NCI-H446 treated with DMSO at 0.1 percent for 48 hours (cell line): ENCODE measurements around the gene ZNF816.
"Not testable (repeated sequence)": the region's sequence is repeated elsewhere in the genome, so short reads cannot be mapped to it uniquely, and the experiment has no call there.

Source experiments
- DNase-seq: peaks from one replicate; lab custom pipeline; 2025; lab: John Stamatoyannopoulos, UW

ZNF816 gene

DNA sequence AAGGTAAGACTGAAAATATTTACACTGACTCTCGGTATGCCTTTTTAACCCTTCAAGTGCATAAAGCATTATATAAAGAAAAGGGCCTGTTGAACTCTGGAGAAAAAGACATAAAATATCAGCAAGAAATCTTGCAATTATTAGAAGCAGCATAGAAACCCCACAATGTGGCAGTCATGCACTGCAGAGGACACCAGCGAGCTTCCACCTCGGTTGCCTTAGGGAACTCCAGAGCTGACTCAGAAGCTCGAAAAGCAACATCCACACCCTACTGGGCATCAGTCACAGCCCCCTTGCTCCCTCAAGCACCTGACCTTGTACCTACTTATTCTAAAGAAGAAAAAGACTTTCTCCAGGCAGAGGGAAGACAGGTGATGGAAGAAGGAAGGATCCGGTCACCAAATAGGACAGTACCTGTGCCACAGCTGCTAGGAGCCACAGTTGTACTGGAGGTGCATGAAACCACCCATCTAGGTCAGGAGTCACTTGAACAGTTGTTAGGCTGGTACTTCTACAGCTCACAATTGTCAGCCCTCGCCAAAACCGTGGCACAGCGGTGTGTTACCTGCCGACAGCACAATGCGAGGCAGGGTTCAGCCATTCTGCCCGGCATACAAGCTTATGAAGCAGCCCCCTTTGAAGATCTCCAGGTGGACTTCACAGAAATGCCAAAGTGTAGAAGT is 2.9 kb downstream of the ZNF816 start:
- no peak for DNase-seq

DNA sequence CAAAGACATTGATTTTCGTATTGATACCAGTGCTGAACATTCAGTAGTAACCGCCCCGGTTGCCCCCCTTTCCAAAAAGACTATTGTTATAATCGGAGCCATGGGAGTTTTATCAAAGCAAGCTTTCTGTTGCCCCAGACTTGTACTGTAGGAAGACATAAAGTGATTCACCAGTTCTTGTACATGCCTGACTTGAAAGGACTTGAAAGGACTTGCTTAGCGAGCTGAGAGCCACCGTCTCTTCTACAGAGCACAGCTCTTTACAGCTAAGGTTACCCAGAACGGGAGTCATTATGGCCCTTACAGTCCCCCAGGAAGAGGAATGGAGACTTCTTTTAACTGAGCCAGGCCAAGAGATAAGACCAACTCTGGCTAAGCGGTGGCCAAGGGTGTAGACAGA is 5.1 kb downstream of the ZNF816 start:
- DNase-seq: no peak

DNA sequence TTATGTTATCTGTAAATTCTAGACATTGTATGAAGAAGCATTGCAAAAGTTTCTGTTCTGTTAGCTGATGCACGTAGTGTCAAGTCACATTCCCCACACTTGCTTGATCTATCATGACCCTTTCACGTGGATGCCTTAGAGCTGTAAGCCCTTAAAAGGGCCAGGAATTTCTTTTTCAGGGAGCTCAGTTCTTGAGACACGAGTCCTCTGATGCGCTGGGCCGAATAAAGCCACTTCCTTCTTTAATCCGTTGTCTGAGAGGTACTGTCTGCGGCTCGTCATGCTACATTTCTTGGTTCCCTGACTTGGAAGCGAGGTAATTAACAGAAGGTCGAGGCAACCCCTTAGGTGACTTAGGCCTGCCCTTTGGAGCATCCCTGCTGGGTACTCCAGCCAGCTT is 5.8 kb downstream of the ZNF816 start:
- no peak for DNase-seq

DNA sequence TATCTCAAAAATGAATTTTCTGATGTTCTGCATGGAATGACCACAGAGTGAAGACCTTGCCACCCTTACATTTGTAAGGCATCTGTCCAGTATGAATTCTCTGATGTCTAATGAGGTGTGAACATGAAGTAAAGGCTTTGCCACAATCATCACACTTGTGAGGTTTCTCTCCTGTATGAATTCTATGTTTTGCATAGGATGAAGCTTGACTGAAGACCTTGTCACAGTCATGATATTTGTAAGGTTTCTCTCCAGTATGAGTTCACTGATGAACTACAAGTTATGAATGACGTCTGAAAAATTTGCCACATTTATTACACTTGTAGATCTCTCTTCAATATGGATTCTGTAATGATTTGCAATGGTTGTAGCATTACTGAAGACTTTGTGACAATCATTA is 13.3 kb downstream of the ZNF816 start:
- no peak for DNase-seq

DNA sequence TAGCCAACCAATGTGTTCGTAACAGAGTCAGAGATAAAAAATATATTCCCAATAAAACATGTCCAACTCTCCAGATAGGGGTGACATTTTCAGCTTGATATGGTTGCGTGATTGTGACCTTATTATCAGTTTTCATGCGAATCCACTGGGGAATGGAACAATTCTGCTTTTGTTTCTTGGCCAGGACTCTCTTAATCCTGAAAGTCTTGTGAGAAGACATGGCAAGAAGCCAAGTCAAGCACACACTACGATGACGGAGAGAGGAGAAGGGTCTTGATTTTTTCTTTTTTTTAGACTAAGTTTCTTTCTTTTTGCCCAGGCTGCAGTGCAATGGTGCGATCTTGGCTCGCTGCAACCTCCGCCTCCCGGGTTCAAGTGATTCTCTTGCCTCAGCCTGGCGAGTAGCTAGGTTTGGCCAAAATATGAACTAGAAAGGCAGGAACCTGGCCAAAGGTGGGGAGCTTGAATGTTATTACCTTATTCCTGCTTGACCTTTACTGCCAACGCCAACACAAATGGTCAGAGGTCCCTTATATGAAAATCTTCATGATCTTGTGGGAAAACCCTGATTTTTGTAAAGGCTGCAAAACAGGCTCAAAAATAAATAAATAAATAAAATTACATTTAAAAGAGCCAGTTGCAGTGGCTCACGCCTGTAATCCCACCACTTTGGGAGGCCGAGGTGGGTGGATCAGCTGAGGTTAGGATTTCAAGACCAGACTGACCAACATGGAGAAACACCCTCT is 14.5 kb downstream of the ZNF816 start:
- DNase-seq: no peak

DNA sequence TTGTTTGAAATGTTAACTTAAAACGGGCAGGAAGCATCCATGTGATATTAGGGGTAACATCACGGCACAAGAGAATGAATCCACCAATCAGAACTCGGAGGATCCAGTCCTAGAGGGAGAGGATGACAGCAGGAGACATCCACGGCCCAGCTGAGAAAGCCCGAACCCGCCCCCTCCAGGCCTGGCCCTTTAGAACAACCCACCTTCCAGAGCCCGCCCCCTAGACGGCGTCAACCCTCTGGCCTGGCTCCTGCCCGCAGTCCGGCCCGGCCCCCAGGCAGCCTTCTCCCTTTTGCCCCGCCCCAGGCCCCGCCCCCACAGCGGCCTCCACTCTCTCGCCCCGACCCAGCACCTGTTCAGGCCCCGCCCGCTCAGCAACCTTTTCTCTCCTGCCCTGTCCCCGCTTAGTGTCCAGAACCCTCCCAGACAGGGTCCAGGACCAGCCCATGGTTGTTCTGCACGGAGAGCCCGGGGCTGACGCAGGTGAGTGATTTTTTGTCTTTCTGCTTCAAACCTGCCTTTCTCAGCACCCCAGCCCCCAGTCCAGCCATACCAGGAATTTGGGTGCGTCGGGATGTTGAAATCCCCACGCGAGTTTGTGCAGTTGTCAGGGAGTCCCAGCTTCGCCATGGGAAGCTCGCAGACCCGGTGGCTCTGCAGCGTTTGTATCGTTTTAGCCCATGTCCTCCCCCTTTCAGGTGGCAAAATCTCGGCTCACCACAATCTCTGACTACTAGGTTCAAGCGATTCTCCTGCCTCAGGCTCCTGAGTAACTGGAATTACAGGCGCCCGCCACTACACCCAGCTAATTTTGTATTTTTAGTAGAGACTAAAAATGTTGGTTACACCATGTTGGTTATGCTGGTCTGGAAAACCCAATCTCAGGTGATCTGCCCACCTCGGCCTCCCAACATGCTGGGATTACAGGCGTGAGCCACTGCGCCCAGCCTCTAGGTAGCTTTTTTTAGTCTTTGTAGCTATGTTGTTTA is 16.1 kb downstream of the ZNF816 start:
- DNase-seq: no peak

DNA sequence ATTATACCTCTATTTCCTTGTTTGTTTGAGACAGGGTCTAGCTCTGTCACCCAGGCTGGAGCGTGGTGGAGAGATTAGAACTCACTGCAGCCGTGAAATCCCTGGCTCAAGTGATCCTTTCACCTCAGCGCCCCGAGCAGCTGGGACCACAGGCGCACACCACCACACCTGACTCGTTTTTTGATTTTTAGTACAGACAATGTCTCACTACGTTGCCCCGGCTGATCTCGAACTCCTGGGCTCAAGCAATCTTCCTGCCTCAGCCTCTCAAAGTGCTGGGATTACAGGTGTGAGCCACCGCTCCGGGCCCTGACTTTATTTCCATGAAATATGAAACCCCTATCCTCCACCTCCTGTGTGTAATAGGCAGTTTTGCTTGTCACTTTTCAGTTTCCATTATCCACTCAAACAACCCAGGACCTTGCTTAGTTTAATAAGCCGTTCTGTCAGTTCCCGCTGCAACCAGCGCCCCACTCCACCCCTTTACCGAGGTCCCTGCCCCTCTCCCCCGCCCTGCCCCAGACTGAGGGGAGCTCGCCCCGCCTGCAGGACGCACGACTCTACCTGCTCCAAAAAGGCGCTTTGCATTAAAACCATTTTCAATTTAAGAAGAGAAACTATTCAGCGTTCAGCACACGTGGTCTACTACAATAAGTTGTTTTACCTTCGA is 16.9 kb downstream of the ZNF816 start:
- no peak for DNase-seq

DNA sequence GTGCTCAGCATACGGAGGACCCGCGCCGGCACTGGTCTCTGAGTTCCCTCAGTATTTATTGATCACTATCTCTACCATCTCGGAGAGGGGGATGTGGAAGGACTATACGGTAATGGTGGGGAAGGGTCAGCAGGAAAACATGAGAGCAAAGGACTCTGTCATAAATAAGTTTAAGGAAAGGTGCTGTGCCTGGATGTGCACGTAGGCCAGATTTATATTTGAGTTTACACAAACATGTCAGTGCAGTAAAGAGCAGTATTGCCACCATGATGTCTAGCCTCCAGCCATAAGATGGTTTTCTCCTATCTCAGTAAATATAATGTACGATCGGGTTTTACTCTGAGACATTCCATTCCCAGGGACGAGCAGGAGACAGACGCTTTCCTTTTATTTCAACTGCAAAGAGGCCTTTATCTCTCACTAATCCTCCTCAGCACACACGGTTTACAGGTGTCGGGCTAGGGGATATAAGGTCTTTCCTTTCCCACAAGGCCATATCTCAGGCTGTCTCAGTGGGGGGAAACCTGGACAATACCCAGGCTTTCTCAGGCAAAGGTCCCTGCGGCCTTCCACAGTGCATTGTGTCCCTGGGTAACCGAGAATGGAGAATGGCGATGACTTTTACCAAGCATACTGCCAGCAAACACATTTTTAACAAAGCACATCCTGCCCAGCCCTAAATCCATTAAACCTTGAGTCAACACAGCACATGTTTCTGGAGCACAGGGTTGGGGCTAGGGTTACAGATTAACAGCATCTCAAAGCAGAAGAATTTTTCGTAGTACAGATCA is 17.8 kb downstream of the ZNF816 start:
- DNase-seq: not testable (repeated sequence)

DNA sequence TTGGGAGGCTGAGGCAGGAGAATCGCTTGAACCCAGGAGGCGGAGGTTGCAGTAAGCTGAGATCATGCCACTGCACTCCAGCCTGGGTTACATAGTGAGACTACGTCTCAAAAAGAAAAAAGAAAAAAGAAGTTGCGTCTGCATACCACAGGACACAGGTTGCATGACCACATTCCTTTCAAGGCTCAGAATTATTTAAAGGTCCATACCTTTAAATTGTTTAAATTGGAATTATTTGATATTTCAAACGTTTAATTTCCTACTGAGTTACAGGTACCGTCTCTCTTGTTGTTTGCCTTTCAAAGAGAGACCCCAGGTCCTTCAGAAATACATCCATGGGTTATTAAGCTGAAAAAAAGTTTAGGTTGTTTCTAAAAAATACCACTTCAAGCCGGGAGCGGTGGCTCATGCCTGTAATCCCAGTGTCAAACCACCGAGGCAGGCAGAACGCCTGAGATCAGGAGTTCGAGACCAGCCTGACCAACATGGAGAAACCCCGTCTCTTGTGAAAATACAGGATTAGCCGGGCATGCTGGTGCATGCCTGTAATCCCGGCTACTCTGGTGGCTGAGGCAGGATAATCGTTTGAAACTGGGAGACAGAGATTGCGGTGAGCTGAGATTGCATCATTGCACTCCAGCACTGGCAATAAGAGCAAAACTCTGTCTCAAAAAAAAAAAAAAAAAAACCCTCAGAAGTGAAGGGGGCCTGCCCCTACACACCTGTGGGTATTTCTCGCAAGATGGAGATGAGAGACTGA is 18.6 kb downstream of the ZNF816 start:
- DNase-seq: no peak

DNA sequence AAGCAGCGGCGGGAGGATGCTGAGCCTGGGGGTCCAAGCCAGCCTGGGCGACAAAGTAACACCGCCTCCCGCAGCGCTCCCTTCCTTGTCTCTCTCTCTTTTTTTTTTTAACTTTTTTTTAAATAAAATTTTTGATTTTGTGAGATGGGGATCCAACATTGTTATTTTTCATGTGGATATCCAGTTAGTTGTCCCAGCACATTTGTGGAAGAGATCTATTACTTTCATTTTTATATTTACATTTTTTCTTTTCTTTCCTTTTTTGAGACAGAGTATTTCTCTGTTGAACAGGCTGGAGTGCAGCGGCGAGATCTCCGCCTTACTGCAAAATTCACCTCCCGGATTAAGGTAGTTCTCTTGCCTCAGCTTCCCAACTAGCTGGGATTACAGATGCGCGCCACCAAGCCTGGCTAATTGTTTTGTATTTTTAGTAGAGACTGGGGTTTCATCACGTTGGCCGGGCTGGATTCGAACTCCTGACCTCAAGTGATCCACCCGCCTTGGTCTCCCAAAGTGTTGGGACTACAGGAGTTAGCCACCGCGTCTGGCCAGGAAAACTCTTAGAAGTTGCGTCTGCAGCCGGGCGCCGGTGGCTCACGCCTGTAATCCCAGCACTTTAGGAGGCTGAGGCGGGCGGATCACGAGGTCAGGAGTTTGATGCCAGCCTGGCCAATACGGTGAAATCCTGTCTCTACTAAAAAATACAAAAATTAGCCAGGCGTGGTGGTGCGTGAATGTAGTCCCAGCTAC is 19.4 kb downstream of the ZNF816 start:
- DNase-seq: no peak

DNA sequence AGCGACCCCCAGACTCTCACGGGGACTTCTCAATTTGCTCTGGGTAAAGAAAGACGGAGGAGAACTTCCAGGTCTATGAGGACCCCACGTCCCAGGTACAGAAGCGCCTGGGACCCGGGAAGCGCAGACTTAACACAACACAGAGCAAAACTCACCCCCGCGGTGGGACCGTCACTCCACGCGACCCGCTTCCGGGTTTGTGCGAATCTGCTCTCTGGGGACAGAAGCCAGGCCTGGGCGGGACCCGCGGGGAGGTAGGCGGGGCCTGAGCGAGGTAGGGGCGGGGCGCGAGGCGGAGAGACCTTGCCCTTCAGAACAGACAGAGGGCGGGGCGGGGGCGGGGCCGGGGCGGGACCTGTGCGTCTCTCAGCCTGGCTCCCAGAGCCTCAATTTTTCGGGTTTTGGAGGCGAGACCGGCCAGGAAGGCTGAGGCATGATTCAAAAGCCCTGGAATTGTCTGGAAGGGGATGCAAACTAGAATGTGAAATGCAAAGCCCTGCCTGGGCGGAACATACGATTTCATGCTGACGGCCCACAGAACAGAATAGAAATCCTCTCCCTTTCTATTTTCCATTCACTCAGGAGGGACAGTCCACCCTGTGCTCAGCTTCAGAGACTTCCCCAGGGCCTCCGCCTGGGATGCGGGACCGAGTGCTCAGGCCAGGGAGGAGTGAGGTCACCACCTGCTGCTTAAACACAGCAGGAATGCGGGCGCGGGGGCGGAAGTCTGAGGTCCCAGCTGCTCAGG is 20.1 kb downstream of the ZNF816 start:
- no peak for DNase-seq

DNA sequence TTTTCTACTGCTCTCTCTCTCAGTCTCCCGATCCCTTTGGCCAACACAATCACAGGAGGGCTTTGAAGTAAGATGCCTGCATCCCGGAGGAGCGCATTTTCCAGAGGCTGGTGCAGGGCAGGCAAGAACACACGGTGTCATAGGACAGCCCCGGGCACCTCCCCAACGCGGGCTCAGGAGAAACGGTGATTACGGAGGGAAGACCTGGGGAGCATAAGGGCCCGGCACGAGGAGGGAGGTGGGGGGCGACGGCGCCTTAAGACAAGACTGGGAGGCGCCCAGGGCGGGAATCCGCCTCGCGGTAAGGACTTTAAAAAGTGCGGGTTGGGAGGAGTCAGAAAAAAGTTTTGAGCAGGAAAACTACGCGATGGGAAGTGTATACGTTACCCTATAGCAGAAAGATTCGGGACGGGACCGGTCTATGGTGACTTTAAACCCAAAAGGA is 20.7 kb downstream of the ZNF816 start:
- no peak for DNase-seq

DNA sequence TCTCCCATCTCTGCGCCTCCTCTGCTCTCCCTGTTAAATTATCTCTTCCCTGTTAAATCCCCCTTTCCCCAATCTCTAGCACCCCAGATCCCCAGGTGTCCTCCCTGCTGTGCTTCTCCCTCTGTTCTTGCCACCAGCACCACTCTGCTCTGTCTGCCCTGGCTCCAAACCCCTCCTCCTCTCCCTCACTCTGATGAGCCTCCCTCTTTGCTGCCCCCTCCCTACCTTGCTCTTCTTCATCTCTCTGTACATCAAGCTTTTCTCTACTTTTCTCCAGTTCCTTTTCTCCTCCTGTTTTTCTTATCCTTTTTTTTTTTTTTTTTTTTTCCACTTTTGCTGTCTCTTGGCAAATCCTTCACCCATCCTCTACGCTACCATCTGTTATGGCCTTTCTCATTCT is 21.2 kb downstream of the ZNF816 start:
- DNase-seq: not testable (repeated sequence)

DNA sequence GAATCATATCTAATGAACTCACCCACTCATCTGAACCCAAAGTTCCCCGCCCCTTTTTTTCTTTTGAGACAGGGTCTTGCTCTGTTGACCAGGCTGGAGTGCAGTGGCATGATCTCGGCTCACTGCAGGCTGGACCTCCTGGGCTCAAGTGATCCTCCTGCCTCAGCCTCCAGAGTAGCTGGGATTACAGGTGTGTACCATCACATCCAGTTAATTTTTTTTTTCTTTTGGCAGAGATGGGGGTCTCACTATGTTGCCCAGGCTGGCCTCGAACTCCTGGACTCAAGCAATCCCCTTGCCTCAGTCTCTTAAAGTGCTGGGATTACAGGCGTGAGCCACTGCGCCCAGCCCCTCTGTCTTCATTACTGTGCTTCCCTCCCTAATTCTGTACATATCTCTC is 21.8 kb downstream of the ZNF816 start:
- DNase-seq: not testable (repeated sequence)

DNA sequence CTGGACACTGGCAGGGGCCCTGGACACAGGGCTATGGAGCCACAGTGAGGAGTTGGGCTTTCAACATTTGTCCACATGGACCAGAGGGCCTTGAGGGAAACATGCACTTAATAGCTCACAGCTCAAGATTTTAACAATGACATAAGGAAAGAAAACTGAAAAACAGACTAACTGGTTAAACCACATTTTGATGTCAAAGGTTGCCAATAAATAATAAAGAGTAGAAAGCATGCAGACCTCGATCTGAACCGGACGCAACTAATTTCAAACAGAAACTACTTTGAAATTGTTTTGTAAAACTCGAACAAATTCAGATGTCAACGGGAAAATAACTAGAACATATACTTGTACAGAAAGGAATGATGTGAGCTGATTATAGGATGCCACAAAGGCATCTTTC is 23.9 kb downstream of the ZNF816 start:
- no peak for DNase-seq

DNA sequence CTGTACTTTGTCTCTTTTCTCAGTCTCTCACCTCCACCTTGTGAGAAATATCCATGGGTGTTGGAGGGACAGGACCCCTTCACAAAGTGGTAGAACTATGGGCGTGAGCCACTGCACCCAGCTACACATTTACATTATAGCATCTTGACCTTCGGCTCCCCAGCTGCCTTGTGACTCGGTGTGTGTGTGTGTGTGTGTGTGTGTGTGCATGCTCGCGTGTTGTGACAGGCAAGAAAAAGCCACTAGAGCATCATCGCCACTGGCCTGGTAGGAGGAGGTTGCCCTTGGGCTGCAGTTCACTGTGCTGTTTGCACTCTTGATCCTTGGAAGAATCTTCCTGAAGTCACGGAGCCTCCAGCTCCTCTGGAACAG is 25.7 kb downstream of the ZNF816 start:
- DNase-seq: no peak

DNA sequence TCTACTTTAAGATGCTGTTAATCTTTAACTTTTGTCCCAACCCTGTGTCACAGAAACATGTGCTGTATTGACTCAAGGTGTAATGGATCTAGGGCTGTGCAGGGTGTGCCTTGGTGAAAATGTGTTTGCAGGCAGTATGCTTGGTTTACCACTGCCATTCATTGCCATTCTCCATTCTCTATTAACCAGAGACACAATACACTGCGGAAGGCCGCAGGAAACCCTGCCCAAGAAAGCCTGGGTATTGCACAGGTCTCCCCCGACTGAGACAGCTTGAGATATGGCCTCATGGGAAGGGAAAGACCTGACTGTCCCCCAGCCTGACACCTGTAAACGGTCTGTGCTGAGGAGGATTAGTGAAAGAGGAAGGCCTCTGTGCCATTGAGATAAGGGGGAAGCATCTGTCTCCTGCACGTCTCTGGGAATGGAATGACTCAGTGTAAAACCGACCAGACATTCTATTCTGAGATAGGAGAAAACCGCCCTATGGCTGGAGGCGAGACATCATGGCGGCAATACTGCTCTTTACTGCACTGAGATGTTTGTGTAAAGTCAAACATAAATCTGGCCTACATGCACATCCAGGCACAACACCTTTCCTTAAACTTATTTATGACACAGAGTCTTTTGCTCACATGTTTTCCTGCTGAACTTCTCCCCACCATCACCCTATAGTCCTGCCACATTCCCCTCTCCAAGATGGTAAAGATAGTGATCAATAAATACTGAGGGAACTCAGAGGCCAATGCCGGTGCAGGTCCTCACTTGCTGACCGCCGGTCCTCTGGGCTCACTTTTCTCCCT is 26.3 kb downstream of the ZNF816 start:
- DNase-seq: no peak

DNA sequence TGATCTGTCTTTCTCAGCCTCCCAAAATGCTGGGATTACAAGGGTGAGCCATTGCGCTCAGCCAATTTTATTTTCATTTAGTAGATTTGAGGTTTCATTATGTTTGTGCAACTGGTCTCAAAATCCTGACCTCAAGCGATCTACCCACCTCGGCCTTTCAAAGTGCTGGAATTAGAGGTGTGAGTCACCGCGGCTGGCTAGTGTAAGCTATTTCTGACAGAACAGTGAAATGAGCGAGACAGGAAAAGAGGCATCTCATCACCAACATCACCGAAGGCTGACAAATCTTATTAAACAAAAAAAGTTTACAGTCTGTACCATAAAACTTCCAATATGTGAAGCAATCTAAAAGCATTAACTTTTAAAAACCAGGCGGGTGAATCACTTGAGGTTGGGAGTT is 27.2 kb downstream of the ZNF816 start:
- no peak for DNase-seq
